A549 treated with Hydrocortisone at 1 μM for 4 hours (cell line): ENCODE data around the gene CHD8. TPM values are rescaled to one million over a fixed set of nuclear protein-coding genes. Genes with fewer than 3 reads are reported as not detected.

ENCODE experiments used
- total RNA-seq: library from RNA; stranded (reverse); fragments of 200-300 nt; extraction: Qiagen RNA extraction; gene quantifications from 5 replicates; pipeline ENCODE4 v1.2.3, GENCODE V29; 2022

CHD8 gene, protein sequence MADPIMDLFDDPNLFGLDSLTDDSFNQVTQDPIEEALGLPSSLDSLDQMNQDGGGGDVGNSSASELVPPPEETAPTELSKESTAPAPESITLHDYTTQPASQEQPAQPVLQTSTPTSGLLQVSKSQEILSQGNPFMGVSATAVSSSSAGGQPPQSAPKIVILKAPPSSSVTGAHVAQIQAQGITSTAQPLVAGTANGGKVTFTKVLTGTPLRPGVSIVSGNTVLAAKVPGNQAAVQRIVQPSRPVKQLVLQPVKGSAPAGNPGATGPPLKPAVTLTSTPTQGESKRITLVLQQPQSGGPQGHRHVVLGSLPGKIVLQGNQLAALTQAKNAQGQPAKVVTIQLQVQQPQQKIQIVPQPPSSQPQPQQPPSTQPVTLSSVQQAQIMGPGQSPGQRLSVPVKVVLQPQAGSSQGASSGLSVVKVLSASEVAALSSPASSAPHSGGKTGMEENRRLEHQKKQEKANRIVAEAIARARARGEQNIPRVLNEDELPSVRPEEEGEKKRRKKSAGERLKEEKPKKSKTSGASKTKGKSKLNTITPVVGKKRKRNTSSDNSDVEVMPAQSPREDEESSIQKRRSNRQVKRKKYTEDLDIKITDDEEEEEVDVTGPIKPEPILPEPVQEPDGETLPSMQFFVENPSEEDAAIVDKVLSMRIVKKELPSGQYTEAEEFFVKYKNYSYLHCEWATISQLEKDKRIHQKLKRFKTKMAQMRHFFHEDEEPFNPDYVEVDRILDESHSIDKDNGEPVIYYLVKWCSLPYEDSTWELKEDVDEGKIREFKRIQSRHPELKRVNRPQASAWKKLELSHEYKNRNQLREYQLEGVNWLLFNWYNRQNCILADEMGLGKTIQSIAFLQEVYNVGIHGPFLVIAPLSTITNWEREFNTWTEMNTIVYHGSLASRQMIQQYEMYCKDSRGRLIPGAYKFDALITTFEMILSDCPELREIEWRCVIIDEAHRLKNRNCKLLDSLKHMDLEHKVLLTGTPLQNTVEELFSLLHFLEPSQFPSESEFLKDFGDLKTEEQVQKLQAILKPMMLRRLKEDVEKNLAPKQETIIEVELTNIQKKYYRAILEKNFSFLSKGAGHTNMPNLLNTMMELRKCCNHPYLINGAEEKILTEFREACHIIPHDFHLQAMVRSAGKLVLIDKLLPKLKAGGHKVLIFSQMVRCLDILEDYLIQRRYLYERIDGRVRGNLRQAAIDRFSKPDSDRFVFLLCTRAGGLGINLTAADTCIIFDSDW (N-terminal part only)
- total RNA-seq = 37.0 to 42.1 TPM (median 38.7 TPM) in 5 replicates

DNA sequence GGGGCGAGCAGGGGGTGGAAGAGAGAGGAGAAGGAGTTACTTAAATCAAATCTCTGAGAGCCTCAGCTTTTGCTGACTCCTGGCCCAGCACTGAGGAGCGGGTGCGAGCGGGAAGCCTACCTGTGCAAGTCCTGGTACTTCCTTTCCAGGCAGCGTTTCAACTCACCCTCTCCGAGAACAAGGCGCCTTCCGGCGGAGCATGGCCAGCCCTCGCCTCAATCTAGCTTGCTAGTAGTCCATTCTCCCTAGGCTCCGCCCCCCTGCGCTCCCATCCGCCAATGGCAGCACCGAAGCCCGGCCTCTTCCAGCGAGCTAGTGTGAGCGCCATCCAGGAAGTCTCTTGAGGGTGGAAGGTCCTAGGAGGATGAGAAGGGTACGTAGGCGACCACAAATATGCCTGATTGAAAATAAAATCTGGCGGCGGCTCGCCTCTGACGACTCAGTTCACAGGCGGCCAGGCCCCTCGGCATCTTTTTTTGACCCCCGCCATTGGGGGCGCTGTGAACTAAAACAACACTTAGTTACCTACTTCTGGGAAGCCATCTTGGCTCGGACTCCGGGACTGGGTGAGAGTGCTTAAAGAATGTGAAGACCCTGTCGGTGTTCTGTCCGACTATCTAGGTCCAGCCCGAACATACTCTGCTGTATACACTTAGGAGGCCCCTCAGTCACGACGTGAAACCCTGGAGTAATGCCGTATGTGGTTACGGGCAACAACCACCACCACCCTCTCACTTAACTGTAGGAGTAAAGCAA is at the start of gene CHD8:
Gene CHD8 (minus strand): TSS at position 212 of the 756 bp plus-strand sequence. CDS start 24,480 bp downstream, outside the sequence.

GRCh38 chr14:21476925-21477681 is 21.2 kb upstream of the CHD8 start, which contains the start of the genes RAB2B and TOX4:
TSS of gene RAB2B (minus strand) at chr14:21476959. CDS start at chr14:21476872, 87 bp downstream.
TSS of gene TOX4 (plus strand) at chr14:21477195. CDS start at chr14:21477279, 84 bp downstream.

GRCh38 chr14:21383848-21384493 is 72.0 kb downstream of the CHD8 start, which contains the start of gene SUPT16H:
TSS of gene SUPT16H (minus strand) at chr14:21384019. CDS start at chr14:21383927, 92 bp downstream.

Other genes starting within 250 kb of the CHD8 start
- 745 to 1,119 TPM (median 806 TPM) in 5 replicates for gene HNRNPC, start 186.7 kb downstream of the CHD8 start, total RNA-seq
- gene RPGRIP1, start 176.0 kb downstream of the CHD8 start, total RNA-seq = 0.09 to 0.25 TPM (median 0.17 TPM) in 5 replicates
- gene SUPT16H, start 72.1 kb downstream of the CHD8 start, total RNA-seq = 92.9 to 130 TPM (median 100 TPM) in 5 replicates
- gene RAB2B, start 20.8 kb upstream of the CHD8 start, total RNA-seq = 10.7 to 17.5 TPM (median 13.0 TPM) in 5 replicates
- 63.5 to 74.1 TPM (median 69.5 TPM) in 5 replicates for gene TOX4, start 21.1 kb upstream of the CHD8 start, total RNA-seq
- 45.6 to 48.8 TPM (median 47.2 TPM) in 5 replicates for gene METTL3, start 55.2 kb upstream of the CHD8 start, total RNA-seq
- 0.49 to 0.98 TPM (median 0.69 TPM) in 5 replicates for gene SALL2, start 70.2 kb upstream of the CHD8 start, total RNA-seq
- gene OR10G3, start 124.0 kb upstream of the CHD8 start, total RNA-seq = not detected in 5 replicates
- not detected in 5 replicates for gene OR10G2, start 178.8 kb upstream of the CHD8 start, total RNA-seq
- not detected in 5 replicates for gene OR4E2, start 197.7 kb upstream of the CHD8 start, total RNA-seq
- gene OR4E1, start 217.7 kb upstream of the CHD8 start, total RNA-seq = not detected in 5 replicates